Measurements from ENCODE around the gene CRYL1. TPM values are rescaled to one million over a fixed set of nuclear protein-coding genes. Genes with fewer than 3 reads are reported as not detected.

Gene CRYL1
- total and polyA plus RNA-seq, 9 of the 15 experiments (the other 6 are each of a cell fraction or from before 2014, with no cell fraction given) = 1.0 to 6.9 (median 2.4) TPM

DNA sequence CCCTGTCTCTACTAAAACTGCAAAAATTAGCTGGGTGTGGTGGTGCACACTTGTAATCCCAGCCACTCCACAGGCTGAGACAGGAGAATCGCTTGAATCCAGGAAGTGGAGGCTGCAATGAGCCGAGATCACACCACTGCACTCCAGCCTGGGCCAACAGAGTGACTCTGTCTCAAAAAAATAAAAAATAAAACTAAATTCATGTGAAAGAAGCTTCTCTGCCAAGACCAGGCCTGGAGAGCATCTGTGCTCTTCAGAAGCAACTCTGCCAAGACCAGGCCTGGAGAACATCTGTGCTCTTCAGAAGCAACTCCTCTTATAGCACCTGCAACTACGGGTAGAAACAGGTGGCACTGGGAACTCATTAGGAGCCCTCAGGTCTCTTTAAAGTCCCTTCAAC, 37.7 kb downstream of the CRYL1 start:
- Histone ChIP-seq H3K4me3 (no peak overlapping the region), H3K27ac (ENCODE audit: extremely low read depth, low read depth, low read length) (no peak overlapping the region), H3K9ac (ENCODE audit: insufficient read depth in 1 of 2, low read depth in 2 of 2, low read length in 2 of 2) (no peak overlapping the region), H4K20me1 (replicated peaks; ENCODE audit: control insufficient read depth, insufficient read depth, low read length) (0 out of 2 replicates have a peak, but pooled peaks cover 4% of the 10 kb centered on the region), H3K36me3 (ENCODE audit: control insufficient read depth, insufficient read depth, low read length) (no peaks in the 10 kb centered on the region), H3K27me3 (ENCODE audit: control insufficient read depth in 2 of 2, insufficient read depth in 2 of 2, low read length in 2 of 2) (no peaks in the 10 kb centered on the region), H3K4me2 (ENCODE audit: insufficient read depth, low read length) (no peak overlapping the region), H3K9me3 (replicated peaks; ENCODE audit: control insufficient read depth, insufficient read depth, low read depth, low read length) (no peaks in the 10 kb centered on the region), H2AFZ (ENCODE audit: low read depth, low read length) (no peak overlapping the region), H3K4me1 (replicated peaks in 1 of 2; ENCODE audit: control insufficient read depth in 2 of 2, insufficient read depth in 2 of 2, low read length in 2 of 2) (no peaks in the 10 kb centered on the region; a peak in 1 of 5 replicates), H3K79me2 (ENCODE audit: control insufficient read depth, insufficient read depth, low read length) (no peaks in the 10 kb centered on the region), H3K9me1 (ENCODE audit: control insufficient read depth, insufficient read depth, low read length) (no peaks in the 10 kb centered on the region)
- CTCF ChIA-PET (ENCODE audit: low intra/inter-chr PET ratio) = no interaction called here
- FAIRE-seq = no peak
- no peak for TF ChIP-seq GABPB1 (CRISPR knock-in tag; IDR thresholded peaks at IDR 0.05)
- no peak for TF ChIP-seq ZNF655 (CRISPR knock-in tag; IDR thresholded peaks at IDR 0.05)
- no peak for TF ChIP-seq ZNF41 (CRISPR knock-in tag; conservative IDR thresholded peaks at IDR 0.05)
- TF ChIP-seq SRSF1 (IDR thresholded peaks at IDR 0.05; ENCODE audit: low read depth, low read length) = no peak
- intact Hi-C loops (cut with micrococcal nuclease) = loop anchor here (5.0 kb wide), 2 partner anchors 291 to 306 kb away; no protein-coding TSS in a partner anchor
- no peak for ATAC-seq
- 6% methylated on average over 2 of the region's 3 CpGs for WGBS (ENCODE audit: insufficient coverage, low coverage, missing lambda C conversion rate)
- POLR2A ChIA-PET = no interaction called here
- no TSS peak for BruUV-seq (replicated peaks)
- in situ Hi-C loops (cut with MboI) = no loop called here
- DNase-seq (ENCODE audit: extremely low read depth in 1 of 4, low spot score in 3 of 4) = no peak

DNA sequence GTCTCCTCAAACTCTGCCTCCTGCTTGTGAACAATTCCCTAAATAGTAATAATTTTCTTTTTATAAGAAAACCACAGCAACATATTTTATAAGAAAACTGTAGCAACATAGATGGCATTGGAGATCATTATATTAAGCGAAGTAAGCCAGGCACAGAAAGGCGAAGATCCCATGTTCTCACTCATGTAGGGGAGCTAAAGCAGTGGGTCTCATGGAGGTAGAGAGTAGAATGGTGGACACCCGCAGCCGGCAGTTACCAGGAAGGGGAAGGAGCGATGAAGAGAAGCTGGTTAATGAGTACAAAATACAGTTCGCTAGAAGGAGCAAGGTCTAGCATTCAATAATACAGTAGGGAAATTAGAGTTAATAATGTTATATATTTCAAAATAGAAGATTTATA, 42.9 kb downstream of the CRYL1 start:
- H3K36me3 ChIP-seq (ENCODE audit: control insufficient read depth, insufficient read depth, low read length) = no peaks in the 10 kb centered on the region
- no peak for ATAC-seq
- no peak overlapping the region for H3K4me3 ChIP-seq
- no peak overlapping the region for H3K4me2 ChIP-seq (ENCODE audit: insufficient read depth, low read length)
- no peaks in the 10 kb centered on the region for H3K9me1 ChIP-seq (ENCODE audit: control insufficient read depth, insufficient read depth, low read length)
- H3K9me3 ChIP-seq (replicated peaks; ENCODE audit: control insufficient read depth, insufficient read depth, low read depth, low read length) = no peaks in the 10 kb centered on the region
- H3K79me2 ChIP-seq (ENCODE audit: control insufficient read depth, insufficient read depth, low read length) = no peaks in the 10 kb centered on the region
- no peak overlapping the region for H3K27ac ChIP-seq (ENCODE audit: extremely low read depth, low read depth, low read length)
- no peak for DNase-seq (ENCODE audit: extremely low read depth in 1 of 4, low spot score in 3 of 4)
- POLR2A ChIA-PET = interaction anchor here (1.0 kb wide), 1 partner anchor 407 kb away, joined by 4 read pairs; no protein-coding TSS in a partner anchor
- BruUV-seq (replicated peaks) = no TSS peak
- no peaks in the 10 kb centered on the region; a peak in 1 of 5 replicates for H3K4me1 ChIP-seq (replicated peaks in 1 of 2; ENCODE audit: control insufficient read depth in 2 of 2, insufficient read depth in 2 of 2, low read length in 2 of 2)
- intact Hi-C loops (cut with micrococcal nuclease) = no loop called here
- no peak overlapping the region for H2AFZ ChIP-seq (ENCODE audit: low read depth, low read length)
- H3K27me3 ChIP-seq (ENCODE audit: control insufficient read depth in 2 of 2, insufficient read depth in 2 of 2, low read length in 2 of 2) = no peaks in the 10 kb centered on the region
- in situ Hi-C loops (cut with MboI) = no loop called here
- CTCF ChIA-PET (ENCODE audit: low intra/inter-chr PET ratio) = no interaction called here
- H3K9ac ChIP-seq (ENCODE audit: insufficient read depth in 1 of 2, low read depth in 2 of 2, low read length in 2 of 2) = no peak overlapping the region
- FAIRE-seq = no peak
- 51% methylated on average over 6 of the region's 6 CpGs for WGBS (ENCODE audit: insufficient coverage, low coverage, missing lambda C conversion rate)
- H4K20me1 ChIP-seq (replicated peaks; ENCODE audit: control insufficient read depth, insufficient read depth, low read length) = no peaks in the 10 kb centered on the region
- TF ChIP-seq CTCF (IDR thresholded peaks at IDR 0.05 in 2 of 3, conservative IDR thresholded peaks at IDR 0.05 in 1 of 3; ENCODE audit: insufficient read depth in 2 of 3, low read depth in 1 of 3, low read length in 3 of 3) = no peak
- TF ChIP-seq CCAR2 (IDR thresholded peaks at IDR 0.05; ENCODE audit: low read depth, low read length) = no peak
- TF ChIP-seq DNMT1 (IDR thresholded peaks at IDR 0.05) = no peak
- no peak for TF ChIP-seq KAT7 (CRISPR knock-in tag; IDR thresholded peaks at IDR 0.05; ENCODE audit: borderline replicate concordance)
- TF ChIP-seq ATF7 (IDR thresholded peaks at IDR 0.05) = no peak
- TF ChIP-seq OTX1 (CRISPR knock-in tag; IDR thresholded peaks at IDR 0.05) = no peak
- no peak for TF ChIP-seq BCL6 (CRISPR knock-in tag; IDR thresholded peaks at IDR 0.05)
- TF ChIP-seq HES1 (IDR thresholded peaks at IDR 0.05; ENCODE audit: low read depth) = no peak
- no peak for TF ChIP-seq SAP30 (IDR thresholded peaks at IDR 0.05; ENCODE audit: borderline replicate concordance, insufficient read depth, low read depth, low read length, poor library complexity, severe bottlenecking)

All from K562 (cell line).